LHCN-M2 (cell line): ENCODE results near the gene GPC6. TPM values are rescaled to one million over a fixed set of nuclear protein-coding genes. Genes with fewer than 3 reads are reported as not detected.

Experiments used
- DNase-seq: peaks from one replicate; pipeline ENCODE4 v3.0.0-alpha.2; 2012; ENCODE audit warnings: low read depth
- total RNA-seq: library from RNA; depleted of rRNA; stranded (reverse); fragments of >200 nt; gene quantifications from 2 replicates; pipeline ENCODE4 v1.2.3, GENCODE V29; 2014

GPC6 gene
- total RNA-seq, 1 experiment from 2014 or later, result 17.0 TPM

DNA sequence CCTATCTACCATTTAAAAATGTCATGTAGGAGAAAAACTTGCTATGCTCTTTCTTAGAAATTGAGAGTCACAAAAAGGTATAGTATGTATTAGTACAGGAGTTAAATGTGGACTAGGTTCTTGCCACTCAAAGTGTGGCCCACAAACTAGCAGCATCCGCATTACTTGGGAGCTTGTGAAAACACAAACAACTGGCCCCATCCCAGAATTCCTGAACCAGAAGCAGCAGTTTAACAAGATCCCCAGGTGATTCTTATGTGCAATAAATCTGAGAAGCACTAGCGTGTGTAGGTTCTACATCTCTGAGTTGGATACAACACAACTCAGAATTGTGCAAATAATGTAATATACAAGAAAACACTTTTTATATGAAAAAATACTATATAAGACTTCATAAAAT, 927.0 kb downstream of the GPC6 start:
- DNase-seq, result no peak

DNA sequence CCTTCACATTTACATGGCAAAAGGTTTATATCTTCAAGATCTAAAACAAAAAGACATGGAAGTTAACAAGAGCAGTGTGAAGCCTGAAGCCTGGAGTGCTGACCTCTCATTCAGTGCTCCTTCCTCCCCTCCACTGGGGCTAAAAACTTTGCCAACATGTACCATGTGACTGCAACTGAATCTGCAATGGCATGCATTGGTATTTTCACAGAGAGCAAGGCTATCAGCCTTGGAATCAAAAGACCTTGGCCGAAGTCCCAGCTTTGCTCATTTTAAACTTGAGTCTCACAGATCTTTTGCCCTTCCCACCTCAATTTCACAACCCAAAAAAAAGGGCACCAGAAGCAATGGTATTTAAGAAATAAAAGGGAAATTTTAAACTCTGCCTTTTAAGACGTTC, 927.8 kb downstream of the GPC6 start:
- peak; percentile 54 for DNase-seq

DNA sequence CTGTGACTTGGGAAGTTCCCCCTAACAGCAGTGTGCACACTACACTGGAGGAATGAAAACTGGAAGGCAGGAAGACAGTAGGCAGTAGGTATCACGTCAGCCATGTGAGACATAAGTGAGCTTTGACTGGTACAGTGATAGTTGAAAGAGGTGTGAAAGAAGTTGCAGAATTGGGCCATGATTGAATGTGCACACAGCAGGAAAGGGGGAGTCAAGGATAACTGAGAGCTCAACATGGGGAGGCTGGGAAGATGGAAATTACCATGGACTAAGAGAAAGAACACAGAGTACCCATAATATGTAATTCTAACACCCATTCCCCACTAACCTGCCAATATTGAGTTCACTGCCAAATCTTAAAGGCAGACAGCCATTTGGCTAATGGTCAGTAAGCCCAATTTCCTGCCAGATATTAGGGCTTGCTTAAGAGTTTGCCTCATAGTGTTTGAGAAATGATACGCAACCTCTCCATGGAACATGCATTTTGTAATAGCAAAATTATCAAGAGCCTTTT, 931.2 kb downstream of the GPC6 start:
- no peak for DNase-seq

DNA sequence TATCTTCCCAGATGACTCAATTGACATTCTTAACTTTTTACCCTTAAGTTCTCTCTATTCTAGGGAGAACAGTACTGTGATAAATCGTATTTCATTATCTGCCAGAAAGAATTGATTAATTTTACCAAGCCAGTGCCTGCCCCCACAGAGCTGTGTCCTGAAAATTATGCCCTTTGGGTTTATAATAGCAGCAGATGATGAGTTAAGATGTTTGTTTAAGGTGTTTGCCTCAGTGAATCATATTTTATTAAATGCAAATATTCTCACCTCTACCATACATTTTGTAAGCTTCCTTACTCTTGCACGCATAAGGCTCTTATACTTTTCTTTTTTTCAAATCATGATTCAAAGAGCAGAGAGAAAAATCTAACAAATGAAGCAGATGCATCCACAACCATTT, 934.3 kb downstream of the GPC6 start:
- no peak for DNase-seq

DNA sequence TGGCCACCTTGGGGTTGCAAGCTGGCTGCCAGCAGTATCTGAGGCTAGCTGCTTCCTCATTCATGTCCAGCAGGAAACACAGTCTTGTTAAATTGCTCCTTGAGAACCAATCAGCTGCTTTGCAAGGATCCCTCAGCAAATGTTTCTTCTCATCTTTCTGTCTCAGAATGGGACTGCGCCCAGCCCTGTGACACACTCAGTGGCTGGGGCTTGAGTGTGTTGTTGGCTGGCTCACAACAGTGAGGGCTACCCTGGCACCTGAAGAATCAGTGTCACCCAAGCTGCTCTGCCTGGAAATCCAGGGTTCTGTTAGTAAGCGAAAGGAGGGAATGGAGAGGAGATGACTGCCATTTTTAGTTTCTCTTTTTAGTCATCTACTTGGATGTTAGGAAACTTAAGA, 935.7 kb downstream of the GPC6 start:
- no peak for DNase-seq

DNA sequence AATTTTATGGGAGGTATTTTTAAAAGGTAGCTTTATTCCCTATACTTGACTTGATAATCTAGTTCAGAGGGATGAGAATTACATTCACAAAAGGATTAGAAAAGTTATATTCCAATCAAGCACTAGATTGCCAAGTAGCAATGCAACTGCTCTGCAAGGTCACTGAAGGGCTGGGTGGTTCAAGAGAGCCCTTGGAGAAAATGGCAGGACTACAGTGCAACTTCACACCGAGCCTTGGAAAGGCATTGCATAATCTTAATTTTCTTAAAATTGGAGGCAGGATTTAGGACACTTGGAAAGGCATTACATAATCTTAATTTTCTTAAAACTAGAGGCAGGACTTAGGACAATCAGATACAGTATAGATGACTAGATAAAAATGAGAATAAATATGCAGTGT, 936.9 kb downstream of the GPC6 start:
- no peak for DNase-seq

DNA sequence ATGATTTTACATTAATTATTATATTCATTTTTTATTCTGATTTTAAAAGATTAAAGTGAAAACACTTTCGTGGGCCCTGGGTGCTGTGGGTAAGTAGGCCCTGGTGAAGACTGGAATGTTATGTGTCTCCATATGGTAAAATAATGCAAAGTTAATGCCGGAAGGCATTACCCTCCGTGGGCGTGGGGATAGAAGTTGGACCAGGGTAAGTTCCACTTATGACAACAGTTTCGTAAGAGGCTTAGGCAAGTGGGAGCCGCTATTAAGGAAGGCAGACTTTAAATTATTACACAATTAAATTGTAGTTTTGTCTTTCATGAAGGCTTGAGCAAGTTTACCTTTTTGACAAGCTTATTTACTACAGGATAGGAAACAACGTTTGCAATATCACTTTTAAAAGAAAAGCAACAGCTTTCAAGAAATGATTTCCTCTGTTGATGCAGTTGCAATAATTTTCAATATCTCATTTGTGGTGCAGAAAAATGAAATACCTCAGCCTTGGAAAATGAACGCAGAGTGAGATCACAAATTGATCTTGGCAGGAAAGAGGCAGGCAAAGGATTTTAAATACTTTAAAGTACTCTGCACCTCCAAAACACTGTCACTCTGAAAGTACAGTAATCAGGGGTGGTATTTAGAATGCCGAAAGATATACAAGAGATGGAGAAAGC, 942.3 kb downstream of the GPC6 start:
- no peak for DNase-seq

DNA sequence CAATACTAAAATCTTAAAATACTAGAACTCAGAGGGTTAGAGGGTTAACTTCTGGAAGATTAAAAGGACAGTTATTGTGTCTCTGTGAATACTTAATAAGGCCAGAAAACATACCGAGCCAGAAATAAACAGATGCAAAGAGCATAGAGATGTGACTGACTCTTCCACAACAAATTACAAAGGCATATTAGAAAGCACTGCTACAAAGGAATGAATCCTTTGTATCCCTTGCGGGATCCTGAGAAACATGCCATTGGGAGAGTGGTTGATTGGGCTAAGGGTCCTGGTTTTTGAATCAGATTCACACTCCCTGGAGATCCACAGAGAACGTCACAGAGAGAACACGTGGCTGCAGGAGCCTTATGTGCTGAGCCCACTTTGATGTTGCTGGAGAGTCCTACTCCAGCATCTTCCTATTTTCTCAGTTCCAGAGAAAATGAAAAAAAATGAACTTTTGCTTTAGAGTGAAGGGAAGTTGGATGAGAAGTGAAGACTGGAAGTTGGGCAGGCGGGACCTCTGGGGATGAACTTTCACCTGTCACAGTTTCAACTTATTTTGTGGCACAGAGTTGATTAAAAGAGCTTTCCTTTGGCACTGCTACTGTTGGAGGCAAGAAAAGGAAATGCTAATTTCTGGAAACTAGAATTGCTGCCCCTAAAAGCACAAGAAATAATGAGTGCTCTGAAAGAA, 943.0 kb downstream of the GPC6 start:
- no peak for DNase-seq

DNA sequence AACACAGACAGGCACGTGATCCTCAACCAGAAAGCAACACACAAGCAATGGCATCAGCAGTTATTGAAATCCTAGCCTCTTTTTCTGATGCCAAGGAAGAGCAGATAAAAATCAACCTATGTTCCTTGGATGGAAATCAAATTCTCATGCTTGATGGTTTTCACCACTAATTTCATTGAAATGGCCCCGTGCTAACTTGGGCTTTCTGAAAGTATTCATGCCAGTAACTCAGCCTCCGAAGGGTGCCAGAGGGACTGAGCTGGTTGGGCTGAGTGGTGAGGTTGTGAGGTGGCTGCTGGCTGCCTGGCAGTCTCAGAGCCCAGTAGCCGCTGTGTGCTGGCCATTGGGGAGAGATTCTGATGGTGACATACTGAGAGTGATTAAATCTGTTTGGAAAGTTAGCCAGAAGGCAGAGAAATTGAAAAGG, 943.6 kb downstream of the GPC6 start:
- DNase-seq, result no peak

DNA sequence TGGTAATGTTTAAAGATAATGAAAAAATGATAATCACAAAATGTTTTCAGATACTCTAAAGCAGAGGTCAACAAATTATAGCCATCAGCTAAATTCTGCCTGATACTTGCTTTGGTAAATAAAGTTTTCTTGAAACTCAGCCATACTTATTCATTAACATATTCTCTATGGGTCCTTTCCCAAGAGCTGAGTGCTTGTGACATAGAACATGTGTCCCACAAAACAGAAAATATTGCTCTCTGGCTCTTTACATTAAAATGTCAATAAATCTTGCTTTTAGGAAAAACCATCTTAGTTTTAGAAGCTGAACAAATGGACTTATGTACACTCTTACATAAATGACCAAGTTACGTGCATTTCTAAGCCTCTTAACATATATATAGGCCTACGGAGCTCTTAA, 945.8 kb downstream of the GPC6 start:
- DNase-seq, result no peak

DNA sequence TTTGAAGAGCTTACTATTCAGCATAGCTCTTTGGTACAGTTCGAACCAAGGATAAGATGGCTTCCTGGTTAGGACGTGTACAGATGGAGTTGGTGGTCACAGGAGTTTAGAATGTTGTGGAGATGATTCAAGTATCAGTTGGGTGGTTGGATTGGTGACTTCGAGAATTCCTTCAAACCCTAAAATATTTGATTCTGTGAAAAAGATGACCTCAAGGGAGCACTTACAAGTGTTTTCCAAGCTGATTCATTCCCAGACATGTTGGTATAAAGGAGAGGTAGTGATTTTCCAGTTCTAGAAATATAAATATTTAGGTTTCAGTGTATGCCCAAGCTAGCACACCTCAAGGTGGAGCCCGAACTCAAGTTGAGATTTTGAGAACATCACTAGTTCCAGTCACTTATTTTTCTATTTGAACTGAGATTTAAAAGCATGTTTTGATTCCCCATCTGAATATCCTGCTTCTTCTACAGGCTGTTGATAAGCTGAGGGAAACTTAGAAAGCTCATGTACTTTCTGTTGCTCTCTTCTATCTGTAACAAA, 946.8 kb downstream of the GPC6 start:
- DNase-seq, result peak; percentile 92

DNA sequence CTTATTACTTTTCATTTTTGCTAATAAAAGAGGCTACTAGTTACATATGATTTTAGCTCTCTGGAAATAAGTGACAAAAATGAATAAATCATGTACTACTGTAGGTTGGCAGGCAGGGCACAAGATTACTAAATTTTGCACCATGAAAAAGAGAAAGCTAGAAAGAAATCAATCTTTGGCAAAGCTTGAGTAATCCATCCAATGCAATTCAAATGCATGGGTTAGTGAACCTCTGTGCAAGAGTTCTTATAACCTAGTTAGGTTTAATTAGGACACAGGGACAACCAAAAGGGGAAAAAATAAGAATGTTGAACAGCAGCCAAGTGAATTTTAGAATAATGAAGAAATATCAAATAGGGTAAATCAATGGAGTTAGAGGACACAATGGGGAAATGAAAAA, 947.4 kb downstream of the GPC6 start:
- DNase-seq, result no peak

DNA sequence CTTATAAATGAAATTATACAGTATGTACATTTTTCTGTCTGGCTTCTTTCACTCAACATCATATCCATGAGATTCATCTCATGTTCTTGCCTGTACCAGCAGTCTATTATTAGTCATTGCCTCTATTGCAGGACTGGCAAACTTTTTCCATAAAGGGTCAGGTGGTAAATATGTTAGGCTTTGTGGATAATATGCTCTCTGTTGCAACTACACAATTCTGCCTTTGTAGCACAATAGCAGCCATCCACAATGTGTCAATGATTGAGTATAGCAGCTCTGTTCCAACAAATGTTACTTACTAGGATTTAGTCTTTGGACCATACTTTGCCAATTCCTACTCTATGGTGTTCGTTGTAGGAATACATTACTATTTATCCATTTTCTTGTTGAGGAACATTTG, 948.5 kb downstream of the GPC6 start:
- no peak for DNase-seq

DNA sequence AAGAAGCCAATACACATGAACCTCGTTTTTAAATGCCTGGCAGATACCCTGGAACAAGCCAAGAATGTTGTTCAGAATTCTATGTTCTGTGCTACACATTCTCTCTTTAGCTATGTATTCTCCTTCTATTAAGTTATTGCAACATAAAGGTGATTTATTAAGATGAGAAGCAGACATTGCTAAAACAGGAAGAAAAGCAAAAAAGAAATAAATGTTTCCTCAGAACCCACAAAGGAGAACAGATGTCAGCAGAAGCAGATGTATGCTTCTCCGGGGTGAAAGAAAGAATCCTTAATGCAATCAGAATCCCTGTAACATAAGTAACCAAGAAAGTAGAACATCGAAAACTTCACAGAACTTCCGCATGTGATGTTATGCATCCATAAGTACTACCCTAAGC, 950.0 kb downstream of the GPC6 start:
- DNase-seq, result peak; percentile 18

DNA sequence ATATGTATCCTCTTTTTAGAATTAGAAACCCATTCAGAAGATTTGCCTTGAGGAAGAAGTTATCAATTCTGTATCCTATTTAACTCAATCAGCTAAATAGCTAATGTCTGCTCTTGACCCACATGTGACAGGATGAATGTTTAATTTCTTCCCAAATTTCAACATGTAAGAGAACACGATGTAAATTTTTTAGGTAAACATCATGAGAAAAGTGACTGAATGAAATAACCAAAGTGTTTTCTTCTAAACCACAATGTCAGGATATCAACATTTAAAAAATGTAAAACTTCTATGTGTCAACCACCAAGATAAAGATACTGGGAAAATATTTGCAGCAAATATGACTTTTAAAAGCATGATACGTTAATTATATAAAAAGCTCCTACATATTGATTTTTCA, 950.4 kb downstream of the GPC6 start:
- no peak for DNase-seq

DNA sequence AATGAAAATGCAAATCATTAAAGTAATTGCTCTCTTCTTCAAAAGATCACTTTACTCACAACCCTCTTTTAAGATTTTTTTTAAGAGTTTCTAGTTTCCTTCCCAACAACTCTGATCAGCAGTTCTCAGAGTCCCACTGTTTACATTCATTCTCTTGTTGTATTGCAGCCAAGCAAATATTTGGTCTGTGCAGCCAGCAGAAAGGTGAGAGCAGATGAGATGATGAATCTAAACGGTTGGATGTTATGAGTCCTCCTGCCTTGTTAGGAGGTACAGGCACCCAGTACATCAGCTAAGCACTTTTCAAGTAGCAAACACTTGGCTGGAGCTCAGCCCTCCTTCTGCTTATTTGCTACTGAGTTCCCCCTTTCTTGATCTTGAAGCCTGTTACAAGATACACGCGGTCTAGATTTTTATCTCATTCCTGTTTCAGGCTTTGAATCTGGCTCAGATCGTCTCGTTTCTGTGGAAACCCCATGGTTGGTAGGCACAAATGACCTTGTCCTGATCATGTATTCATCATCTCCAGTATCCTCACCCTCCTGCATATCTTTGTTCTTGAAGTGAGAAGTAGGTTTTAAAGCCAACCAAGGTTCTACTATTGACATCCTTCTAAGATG, 952.1 kb downstream of the GPC6 start:
- DNase-seq, result no peak

DNA sequence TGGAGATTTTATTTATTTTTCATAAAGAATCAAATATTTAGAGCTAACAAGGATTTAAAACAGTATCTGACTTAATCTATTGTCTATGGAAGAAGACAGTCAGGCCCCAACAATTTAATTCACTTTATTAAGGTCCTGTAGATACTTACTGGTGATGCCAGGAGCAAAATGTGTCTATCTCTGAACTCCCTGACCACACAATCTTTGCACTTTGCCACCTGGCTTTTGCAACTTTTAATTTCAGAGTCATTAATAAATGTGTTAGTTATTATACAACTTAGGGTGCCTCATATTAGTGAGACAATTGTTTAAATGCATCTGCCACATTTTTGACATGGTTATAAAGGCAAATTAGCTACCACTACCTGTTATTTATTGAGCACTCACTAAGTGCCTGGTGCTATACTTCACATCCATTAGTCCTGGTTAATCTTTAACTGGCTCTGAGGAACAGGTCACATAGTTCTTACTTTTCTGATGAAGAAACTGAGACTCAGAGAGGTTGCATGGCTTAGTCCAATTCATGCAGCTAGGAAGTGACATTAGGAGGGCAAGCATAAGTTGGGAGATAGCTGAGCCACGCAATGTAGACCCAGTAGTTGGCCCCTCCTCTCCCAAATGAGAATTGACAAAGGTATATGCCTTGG, 955.0 kb downstream of the GPC6 start:
- DNase-seq, result no peak

DNA sequence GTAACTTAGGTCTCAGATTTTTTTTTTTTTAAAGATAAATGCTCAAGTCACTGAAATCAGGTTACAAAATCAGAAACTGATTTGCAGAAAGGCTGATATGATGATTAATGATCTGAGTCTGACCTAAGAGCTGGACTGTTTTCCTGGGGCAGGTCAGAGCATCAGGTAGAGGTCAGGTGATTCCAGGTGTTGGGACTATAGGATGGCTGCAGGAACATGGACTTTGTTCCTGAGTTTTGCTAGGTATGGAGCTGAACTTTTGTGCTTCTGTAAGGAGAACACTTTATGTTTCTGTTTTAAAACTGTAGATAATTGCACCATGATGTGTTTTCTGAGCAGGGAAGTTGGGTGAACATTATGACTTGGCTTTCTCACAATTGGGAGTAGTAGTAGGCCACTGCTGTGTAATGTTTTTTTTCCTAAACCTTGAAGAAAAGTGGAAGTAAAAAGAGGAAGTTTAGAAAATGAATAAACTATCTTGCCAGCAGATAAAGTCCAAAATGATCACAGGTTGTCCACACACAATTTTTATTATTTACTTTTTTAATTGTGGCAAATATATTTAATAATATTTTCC, 955.7 kb downstream of the GPC6 start:
- DNase-seq, result no peak

DNA sequence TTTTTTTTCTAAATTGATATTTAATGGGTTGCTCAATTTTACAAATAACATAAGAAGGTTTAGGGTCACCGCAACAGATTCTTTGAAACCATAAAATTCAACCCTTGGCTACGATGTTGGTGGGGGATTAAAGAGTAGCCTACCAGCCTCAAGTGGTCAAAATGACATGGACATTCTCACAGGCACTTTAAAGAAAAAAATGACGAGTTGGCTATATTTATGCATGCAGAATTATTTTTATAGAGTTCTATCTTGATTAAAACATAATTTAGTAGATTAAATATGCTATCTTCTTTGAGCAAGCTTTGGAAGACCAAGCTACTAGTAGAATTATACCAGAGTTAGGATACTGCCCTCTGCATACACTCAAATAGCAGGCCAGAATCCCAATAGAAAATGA, 959.9 kb downstream of the GPC6 start:
- DNase-seq, result no peak

DNA sequence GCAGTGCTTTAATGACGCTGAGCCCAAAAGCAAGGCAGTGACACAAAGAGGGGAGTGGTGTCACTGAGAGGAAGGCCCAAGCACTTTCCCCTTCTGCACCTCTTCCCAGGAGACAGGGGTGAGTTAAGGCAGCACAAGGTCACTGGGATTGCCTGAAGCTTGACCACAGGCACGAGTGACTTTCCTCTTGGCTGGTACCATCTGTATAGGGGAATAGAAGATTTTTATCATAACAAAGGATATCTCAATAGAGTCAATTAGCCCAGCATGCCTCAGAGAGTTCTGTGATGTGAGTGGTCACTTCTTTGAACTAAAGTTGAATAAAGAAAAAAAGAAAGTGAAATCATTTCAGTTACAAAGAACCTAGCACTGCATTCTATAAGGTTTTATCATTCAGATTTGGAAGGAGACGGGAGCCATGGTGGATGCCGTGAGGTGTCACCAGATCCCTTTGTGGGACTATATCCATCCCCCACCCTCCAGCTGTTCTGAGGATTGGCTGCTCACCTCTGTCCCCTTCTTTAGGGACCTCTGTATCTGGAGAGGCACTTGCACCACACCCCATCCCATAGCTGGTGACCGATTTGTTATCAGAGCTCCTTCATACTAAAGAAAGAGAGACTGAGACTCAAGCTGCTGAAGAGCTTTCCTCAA, 961.7 kb downstream of the GPC6 start:
- peak; percentile 35 for DNase-seq

DNA sequence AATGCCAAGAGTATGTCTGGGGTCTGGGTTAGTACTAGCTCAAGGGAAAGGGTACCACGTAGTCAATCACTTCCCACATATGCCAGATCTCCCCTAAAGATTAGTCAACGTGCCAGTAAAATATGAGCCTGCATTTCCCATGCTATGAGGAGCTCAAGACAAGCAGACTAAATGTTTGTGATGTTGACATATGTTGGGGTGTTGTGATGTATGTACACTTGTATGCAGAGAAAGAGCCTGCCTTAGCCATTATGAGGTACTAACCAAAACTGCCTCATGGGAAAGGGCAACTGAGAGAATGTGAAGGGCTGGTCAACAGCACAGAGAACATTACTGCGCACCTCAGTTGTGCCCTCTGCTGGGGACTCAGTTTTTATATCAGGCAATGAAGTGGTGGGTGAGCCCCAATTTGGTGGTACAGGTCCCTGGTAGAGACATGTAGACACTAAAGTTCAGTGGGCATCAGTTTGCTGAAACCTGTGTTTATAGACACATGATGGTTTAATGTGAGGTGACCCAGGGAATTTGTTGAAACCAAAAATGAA, 965.9 kb downstream of the GPC6 start:
- DNase-seq, result peak; percentile 45
